ENCODE measurements around the gene LAGE3.
A peak's percentile ranks its signal among the peaks of the same experiment; 100 is the strongest.

Gene LAGE3

GRCh38 chrX:154437971-154438893 lies 40.8 kb downstream of the LAGE3 start:
- Histone ChIP-seq H2BK120ac (ENCODE audit: low read depth, low read length) (no peak overlapping the region), H3K9ac (ENCODE audit: low read length) (peak overlapping the region; percentile 86), H3K4ac (ENCODE audit: low read depth, low read length) (no peak overlapping the region), H2BK15ac (replicated peaks; ENCODE audit: low read depth) (no peak overlapping the region), H3K18ac (ENCODE audit: low read length) (no peak overlapping the region), H3K4me2 (ENCODE audit: low read length) (peak overlapping the region; percentile 39), H2AK5ac (ENCODE audit: low read length) (no peak overlapping the region), H3K27ac (ENCODE audit: low read depth, low read length) (no peak overlapping the region), H3K36me3 (ENCODE audit: control insufficient read depth, insufficient read depth, low read length) (peaks cover 2% of the 10 kb centered on the region), H3K23ac (ENCODE audit: low read length) (no peak overlapping the region), H3K27me3 (ENCODE audit: insufficient read depth, low read length, poor library complexity) (no peaks in the 10 kb centered on the region), H2BK5ac (ENCODE audit: low read length) (no peak overlapping the region), H3K79me1 (ENCODE audit: low read length) (peaks cover 5% of the 10 kb centered on the region), H3K4me1 (ENCODE audit: control insufficient read depth, low read depth, low read length) (no peaks in the 10 kb centered on the region), H3K79me2 (ENCODE audit: control insufficient read depth, insufficient read depth, low read length) (peaks cover 17% of the 10 kb centered on the region), H4K8ac (ENCODE audit: low read depth, low read length) (no peak overlapping the region), H4K5ac (ENCODE audit: low read length) (no peak overlapping the region), H3K56ac (ENCODE audit: low read length) (peak overlapping the region; percentile 88), H3K4me3 (ENCODE audit: low read length) (peak overlapping the region; percentile 61)
- no peak for DNase-seq
- no CpG with 5 or more reads among the region's 28 CpGs for WGBS (ENCODE audit: extremely low coverage, insufficient coverage, low lambda C conversion rate)

- Histone ChIP-seq H3K27ac (ENCODE audit: low read depth, low read length) (peak within 1 kb of the TSS; percentile 87), H4K5ac (ENCODE audit: low read length) (no peak within 1 kb of the TSS), H2BK5ac (ENCODE audit: low read length) (no peak within 1 kb of the TSS), H3K18ac (ENCODE audit: low read length) (peak within 1 kb of the TSS; percentile 98), H3K36me3 (ENCODE audit: control insufficient read depth, insufficient read depth, low read length) (peaks cover 2% of the 10 kb centered on the region), H2AK5ac (ENCODE audit: low read length) (no peak within 1 kb of the TSS), H3K79me2 (ENCODE audit: control insufficient read depth, insufficient read depth, low read length) (peaks cover 17% of the 10 kb centered on the region), H4K8ac (ENCODE audit: low read depth, low read length) (no peak within 1 kb of the TSS), H3K23ac (ENCODE audit: low read length) (no peak within 1 kb of the TSS), H3K4me2 (ENCODE audit: low read length) (peak within 1 kb of the TSS; percentile 39), H3K4me1 (ENCODE audit: control insufficient read depth, low read depth, low read length) (no peaks in the 10 kb centered on the region), H3K4ac (ENCODE audit: low read depth, low read length) (peak within 1 kb of the TSS; percentile 92), H2BK15ac (replicated peaks; ENCODE audit: low read depth) (no peak within 1 kb of the TSS), H3K9ac (ENCODE audit: low read length) (peak within 1 kb of the TSS; percentile 86), H3K56ac (ENCODE audit: low read length) (peak within 1 kb of the TSS; percentile 93), H3K4me3 (ENCODE audit: low read length) (peak within 1 kb of the TSS; percentile 68), H3K27me3 (ENCODE audit: insufficient read depth, low read length, poor library complexity) (no peaks in the 10 kb centered on the region), H3K79me1 (ENCODE audit: low read length) (peaks cover 5% of the 10 kb centered on the region), H2BK120ac (ENCODE audit: low read depth, low read length) (no peak within 1 kb of the TSS)
- no CpG with 5 or more reads among the region's 93 CpGs for WGBS (ENCODE audit: extremely low coverage, insufficient coverage, low lambda C conversion rate)
- peak; percentile 52 for DNase-seq
Observed at GRCh38 chrX:154436983-154437752, 41.9 kb downstream of the LAGE3 start, which contains the start of gene GDI1. GDI1 (plus strand) TSS chrX:154437154; CDS start chrX:154437255, 101 bp downstream.

- Histone ChIP-seq H3K27ac (ENCODE audit: low read depth, low read length) (peak overlapping the region; percentile 87), H3K4me1 (ENCODE audit: control insufficient read depth, low read depth, low read length) (no peaks in the 10 kb centered on the region), H4K8ac (ENCODE audit: low read depth, low read length) (no peak overlapping the region), H3K4ac (ENCODE audit: low read depth, low read length) (peak overlapping the region; percentile 92), H3K79me2 (ENCODE audit: control insufficient read depth, insufficient read depth, low read length) (peaks cover 17% of the 10 kb centered on the region), H3K36me3 (ENCODE audit: control insufficient read depth, insufficient read depth, low read length) (peaks cover 2% of the 10 kb centered on the region), H3K23ac (ENCODE audit: low read length) (no peak overlapping the region), H2BK5ac (ENCODE audit: low read length) (no peak overlapping the region), H3K4me3 (ENCODE audit: low read length) (peak overlapping the region; percentile 26), H4K5ac (ENCODE audit: low read length) (no peak overlapping the region), H3K27me3 (ENCODE audit: insufficient read depth, low read length, poor library complexity) (no peaks in the 10 kb centered on the region), H3K56ac (ENCODE audit: low read length) (peak overlapping the region; percentile 82), H2BK120ac (ENCODE audit: low read depth, low read length) (no peak overlapping the region), H2AK5ac (ENCODE audit: low read length) (no peak overlapping the region), H3K4me2 (ENCODE audit: low read length) (peak overlapping the region; percentile 34), H3K79me1 (ENCODE audit: low read length) (peaks cover 5% of the 10 kb centered on the region), H2BK15ac (replicated peaks; ENCODE audit: low read depth) (no peak overlapping the region), H3K18ac (ENCODE audit: low read length) (peak overlapping the region; percentile 98), H3K9ac (ENCODE audit: low read length) (peak overlapping the region; percentile 86)
- peak; percentile 60 for DNase-seq
- WGBS (ENCODE audit: extremely low coverage, insufficient coverage, low lambda C conversion rate), result no CpG with 5 or more reads among the region's 78 CpGs
Observed at GRCh38 chrX:154436374-154436982, 42.6 kb downstream of the LAGE3 start.

- Histone ChIP-seq H3K56ac (ENCODE audit: low read length) (no peak overlapping the region), H2AK5ac (ENCODE audit: low read length) (no peak overlapping the region), H3K9ac (ENCODE audit: low read length) (no peak overlapping the region), H2BK120ac (ENCODE audit: low read depth, low read length) (no peak overlapping the region), H3K36me3 (ENCODE audit: control insufficient read depth, insufficient read depth, low read length) (peaks cover 2% of the 10 kb centered on the region), H4K5ac (ENCODE audit: low read length) (no peak overlapping the region), H2BK15ac (replicated peaks; ENCODE audit: low read depth) (no peak overlapping the region), H4K8ac (ENCODE audit: low read depth, low read length) (no peak overlapping the region), H3K4me3 (ENCODE audit: low read length) (no peak overlapping the region), H3K4me1 (ENCODE audit: control insufficient read depth, low read depth, low read length) (no peaks in the 10 kb centered on the region), H3K79me2 (ENCODE audit: control insufficient read depth, insufficient read depth, low read length) (peaks cover 17% of the 10 kb centered on the region), H3K27me3 (ENCODE audit: insufficient read depth, low read length, poor library complexity) (no peaks in the 10 kb centered on the region), H3K18ac (ENCODE audit: low read length) (no peak overlapping the region), H3K27ac (ENCODE audit: low read depth, low read length) (no peak overlapping the region), H2BK5ac (ENCODE audit: low read length) (no peak overlapping the region), H3K79me1 (ENCODE audit: low read length) (peaks cover 5% of the 10 kb centered on the region), H3K4me2 (ENCODE audit: low read length) (no peak overlapping the region), H3K4ac (ENCODE audit: low read depth, low read length) (no peak overlapping the region), H3K23ac (ENCODE audit: low read length) (no peak overlapping the region)
- no peak for DNase-seq
- no CpG with 5 or more reads among the region's 19 CpGs for WGBS (ENCODE audit: extremely low coverage, insufficient coverage, low lambda C conversion rate)
Observed at GRCh38 chrX:154435171-154435733, 43.8 kb downstream of the LAGE3 start.

- Histone ChIP-seq H3K4ac (ENCODE audit: low read depth, low read length) (no peak overlapping the region), H3K18ac (ENCODE audit: low read length) (no peak overlapping the region), H4K5ac (ENCODE audit: low read length) (no peak overlapping the region), H4K8ac (ENCODE audit: low read depth, low read length) (no peak overlapping the region), H3K23ac (ENCODE audit: low read length) (no peak overlapping the region), H3K56ac (ENCODE audit: low read length) (no peak overlapping the region), H3K4me3 (ENCODE audit: low read length) (no peak overlapping the region), H3K4me2 (ENCODE audit: low read length) (no peak overlapping the region), H2BK5ac (ENCODE audit: low read length) (no peak overlapping the region), H3K27ac (ENCODE audit: low read depth, low read length) (no peak overlapping the region), H3K9ac (ENCODE audit: low read length) (no peak overlapping the region), H3K79me2 (ENCODE audit: control insufficient read depth, insufficient read depth, low read length) (peaks cover 17% of the 10 kb centered on the region), H2BK15ac (replicated peaks; ENCODE audit: low read depth) (no peak overlapping the region), H2AK5ac (ENCODE audit: low read length) (no peak overlapping the region), H3K27me3 (ENCODE audit: insufficient read depth, low read length, poor library complexity) (no peaks in the 10 kb centered on the region), H3K36me3 (ENCODE audit: control insufficient read depth, insufficient read depth, low read length) (no peaks in the 10 kb centered on the region), H2BK120ac (ENCODE audit: low read depth, low read length) (no peak overlapping the region), H3K79me1 (ENCODE audit: low read length) (peaks cover 5% of the 10 kb centered on the region), H3K4me1 (ENCODE audit: control insufficient read depth, low read depth, low read length) (no peaks in the 10 kb centered on the region)
- WGBS (ENCODE audit: extremely low coverage, insufficient coverage, low lambda C conversion rate), result no CpG with 5 or more reads among the region's 7 CpGs
- DNase-seq, result no peak
Observed at GRCh38 chrX:154434394-154435168, 44.5 kb downstream of the LAGE3 start.

All from mesendoderm (in vitro differentiated cells).